PC-3 (cell line): ENCODE results near the gene SHE. TPM values are rescaled to one million over a fixed set of nuclear protein-coding genes. Genes with fewer than 3 reads are reported as not detected.
A peak's percentile ranks its signal among the peaks of the same experiment; 100 is the strongest.

Experiments
- ATAC-seq: fragments of 200-7000 bp; cut with Tn5 transposase; 2 replicates; pipeline ENCODE4 v1.9.1; 2020; ENCODE audit warnings: mild to moderate bottlenecking, moderate library complexity
- BruUV-seq: library from RNA; stranded (reverse); fragments of 400-500 nt; replicated peaks from 2 replicates; lab custom pipeline; 2021; lab: Mats Ljungman, UMichigan
- CTCF ChIA-PET: fragments of 300-600 bp; sonication (Branson Sonifier 250); formaldehyde crosslinking; loops from one replicate; lab custom pipeline; 2022; ENCODE audit warnings: antibody characterized with exemption; lab: Charles Lee
- POLR2A ChIA-PET: fragments of 300-600 bp; sonication (Branson Sonifier 250); formaldehyde crosslinking; loops from one replicate; lab custom pipeline; 2022; ENCODE audit warnings: antibody characterized with exemption; ENCODE audit not compliant: unreplicated experiment; lab: Charles Lee
- DNase-seq: peaks from one replicate; pipeline ENCODE4 v3.0.0-alpha.2; 2015
- H2AFZ ChIP-seq: fragments of 300-600 bp; sonication (generic); 2 replicates; pipeline ENCODE4 v1.6.0; 2016; ENCODE audit warnings: antibody characterized with exemption, low read length
- H3F3A ChIP-seq: fragments of 300-600 bp; sonication (generic); one replicate; pipeline ENCODE4 v1.6.0; 2017; ENCODE audit warnings: antibody characterized with exemption, low read length, control low read depth, mild to moderate bottlenecking; ENCODE audit not compliant: unreplicated experiment
- H3K27ac ChIP-seq: fragments of 300-600 bp; sonication (generic); 2 replicates; pipeline ENCODE4 v1.5.1; 2016; ENCODE audit warnings: mild to moderate bottlenecking, low read length
- H3K27me3 ChIP-seq: fragments of 300-600 bp; sonication (generic); 2 replicates; pipeline ENCODE4 v1.6.1; 2016; ENCODE audit warnings: low read length, mixed read lengths
- H3K36me3 ChIP-seq: fragments of 300-600 bp; sonication (generic); 2 replicates; pipeline ENCODE4 v1.6.1; 2016; ENCODE audit warnings: low read depth, mixed run types, low read length, mixed read lengths
- H3K4me1 ChIP-seq: fragments of 300-600 bp; sonication (generic); 2 replicates; pipeline ENCODE4 v1.5.1; 2016; ENCODE audit warnings: low read length; ENCODE audit not compliant: insufficient read depth
- H3K4me2 ChIP-seq: fragments of 300-600 bp; sonication (generic); 2 replicates; pipeline ENCODE4 v1.6.0; 2016; ENCODE audit warnings: low read length
- H3K4me3 ChIP-seq: fragments of 300-600 bp; sonication (generic); 2 replicates; pipeline ENCODE4 v1.5.1; 2016; ENCODE audit warnings: mild to moderate bottlenecking, low read length, mixed read lengths
- H3K79me2 ChIP-seq: fragments of 300-600 bp; sonication (generic); 2 replicates; pipeline ENCODE4 v1.6.1; 2017; ENCODE audit warnings: low read length, mixed read lengths
- H3K9ac ChIP-seq: fragments of 300-600 bp; sonication (generic); 2 replicates; pipeline ENCODE4 v1.6.0; 2016; ENCODE audit warnings: mild to moderate bottlenecking, low read length
- H3K9me2 ChIP-seq: fragments of 300-600 bp; sonication (generic); replicated peaks from 2 replicates; pipeline ENCODE4 v1.6.1; 2016; ENCODE audit warnings: mixed run types, low read length, mixed read lengths
- H3K9me3 ChIP-seq: fragments of 300-600 bp; sonication (generic); 2 replicates; pipeline ENCODE4 v1.6.1; 2016; ENCODE audit warnings: low read length, mixed read lengths
- H4K20me1 ChIP-seq: fragments of 300-600 bp; sonication (generic); 2 replicates; pipeline ENCODE4 v1.6.1; 2016; ENCODE audit warnings: low read length, mixed read lengths
- EZH2 ChIP-seq: fragments of 300-600 bp; sonication (generic); IDR thresholded peaks from one replicate; pipeline ENCODE4 v1.6.1; 2017; ENCODE audit warnings: antibody characterized with exemption, mild to moderate bottlenecking, low read length; ENCODE audit not compliant: unreplicated experiment
- EZH2phosphoT487 ChIP-seq: fragments of 300-600 bp; sonication (generic); IDR thresholded peaks from 2 replicates; pipeline ENCODE4 v1.6.1; 2018; ENCODE audit warnings: mild to moderate bottlenecking, antibody characterized with exemption, low read length, borderline replicate concordance
- intact Hi-C: fragments of 100-400 bp; cut with micrococcal nuclease; formaldehyde crosslinking; loops from 2 replicates; pipeline ENCODE4 v1.9.0; 2023
- total RNA-seq: library from RNA; depleted of rRNA; stranded (reverse); fragments of >200 nt; gene quantifications from 2 replicates; pipeline ENCODE4 v1.2.3, GENCODE V29; 2014
- TF ChIP-seq, protein P1 (sequence below): fragments of 300-600 bp; sonication (generic); conservative IDR thresholded peaks from 2 replicates; pipeline ENCODE4 v1.5.1; 2017; ENCODE audit warnings: antibody characterized with exemption, low read depth, mild to moderate bottlenecking, low read length

Gene SHE
- total RNA-seq, 1 experiment from 2014 or later, result not detected

GRCh38 chr1:154433161-154433764, 68.9 kb downstream of the SHE start:
- H3K36me3 ChIP-seq, result 0 out of 2 replicates have a peak, but pooled peaks cover 3% of the 10 kb centered on the region
- H3K4me3 ChIP-seq, result no peak overlapping the region
- H3K79me2 ChIP-seq, result no peaks in the 10 kb centered on the region
- CTCF ChIA-PET, result no interaction called here
- peak; percentile 66 for ATAC-seq
- H3K4me1 ChIP-seq, result peaks cover 34% of the 10 kb centered on the region
- H3F3A ChIP-seq, result peaks cover 7% of the 10 kb centered on the region
- H3K9ac ChIP-seq, result peak overlapping the region; percentile 55
- POLR2A ChIA-PET, result no interaction called here
- peak; percentile 98 for DNase-seq
- no peaks in the 10 kb centered on the region for H3K9me2 ChIP-seq
- no peak overlapping the region for H2AFZ ChIP-seq
- H3K27me3 ChIP-seq, result no peaks in the 10 kb centered on the region
- peak overlapping the region; percentile 91 for H3K27ac ChIP-seq
- H4K20me1 ChIP-seq, result no peaks in the 10 kb centered on the region
- H3K4me2 ChIP-seq, result peak overlapping the region; percentile 61
- BruUV-seq, result no TSS peak
- no peaks in the 10 kb centered on the region for H3K9me3 ChIP-seq
- intact Hi-C loops, result no loop called here
- TF ChIP-seq EZH2phosphoT487, result no peak
- TF ChIP-seq, protein P1, sequence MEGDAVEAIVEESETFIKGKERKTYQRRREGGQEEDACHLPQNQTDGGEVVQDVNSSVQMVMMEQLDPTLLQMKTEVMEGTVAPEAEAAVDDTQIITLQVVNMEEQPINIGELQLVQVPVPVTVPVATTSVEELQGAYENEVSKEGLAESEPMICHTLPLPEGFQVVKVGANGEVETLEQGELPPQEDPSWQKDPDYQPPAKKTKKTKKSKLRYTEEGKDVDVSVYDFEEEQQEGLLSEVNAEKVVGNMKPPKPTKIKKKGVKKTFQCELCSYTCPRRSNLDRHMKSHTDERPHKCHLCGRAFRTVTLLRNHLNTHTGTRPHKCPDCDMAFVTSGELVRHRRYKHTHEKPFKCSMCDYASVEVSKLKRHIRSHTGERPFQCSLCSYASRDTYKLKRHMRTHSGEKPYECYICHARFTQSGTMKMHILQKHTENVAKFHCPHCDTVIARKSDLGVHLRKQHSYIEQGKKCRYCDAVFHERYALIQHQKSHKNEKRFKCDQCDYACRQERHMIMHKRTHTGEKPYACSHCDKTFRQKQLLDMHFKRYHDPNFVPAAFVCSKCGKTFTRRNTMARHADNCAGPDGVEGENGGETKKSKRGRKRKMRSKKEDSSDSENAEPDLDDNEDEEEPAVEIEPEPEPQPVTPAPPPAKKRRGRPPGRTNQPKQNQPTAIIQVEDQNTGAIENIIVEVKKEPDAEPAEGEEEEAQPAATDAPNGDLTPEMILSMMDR, result no peak
- no peak for TF ChIP-seq EZH2

DNA sequence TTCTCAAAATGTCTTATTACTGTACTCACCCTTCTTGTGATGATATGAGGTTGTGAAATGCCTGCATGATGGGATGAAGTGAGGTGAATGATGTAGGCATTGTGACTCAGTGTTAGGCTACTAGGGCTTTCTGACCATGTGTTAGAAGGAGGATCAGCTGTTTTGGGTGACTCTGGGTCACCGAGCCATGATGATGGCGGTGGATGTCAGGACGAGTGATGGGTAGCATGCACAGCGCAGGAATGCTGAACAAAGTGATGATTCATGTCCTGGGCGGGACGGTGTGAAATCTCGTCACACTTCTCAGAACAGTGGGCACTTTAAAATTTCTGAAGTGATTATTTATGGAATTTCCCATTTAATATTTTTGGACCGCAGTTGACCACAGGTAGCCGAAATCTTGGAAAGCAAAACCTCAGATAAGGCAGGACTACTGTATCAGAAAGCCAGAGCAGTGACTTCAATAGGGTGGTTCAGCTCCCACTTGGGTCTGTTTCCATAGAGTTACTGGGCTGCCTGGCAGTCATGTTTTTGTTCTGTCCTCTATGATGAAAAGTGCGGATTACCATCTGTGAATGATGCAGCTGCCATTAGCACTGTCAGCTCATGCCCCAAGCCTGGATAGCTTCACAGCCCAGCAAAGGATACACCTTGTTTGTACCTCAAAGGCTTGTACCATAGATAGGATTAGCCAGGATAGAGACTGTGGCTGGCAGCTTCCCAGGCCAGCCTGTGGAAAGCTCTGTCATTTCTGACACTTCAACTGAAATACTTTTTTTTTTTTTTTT, 70.4 kb downstream of the SHE start:
- H3K79me2 ChIP-seq, result no peaks in the 10 kb centered on the region
- no peak overlapping the region for H2AFZ ChIP-seq
- ATAC-seq (peak; percentile 74), DNase-seq (peak; percentile 87)
- POLR2A ChIA-PET, result interaction anchor here (0.6 kb wide), 1 partner anchor 82 kb away, joined by 9 read pairs; no protein-coding TSS in a partner anchor
- peak overlapping the region; percentile 19; the same call in 1 of the 2 replicates for H3K9ac ChIP-seq
- H3K27ac ChIP-seq, result peak overlapping the region; percentile 91
- TF ChIP-seq, protein P1, result no peak
- TF ChIP-seq EZH2, result no peak
- intact Hi-C loops, result loop anchor here (1.0 kb wide), 1 partner anchor 12 kb away; no protein-coding TSS in a partner anchor
- no peaks in the 10 kb centered on the region for H3K9me3 ChIP-seq
- peaks cover 34% of the 10 kb centered on the region for H3K4me1 ChIP-seq
- H3K4me3 ChIP-seq, result no peak overlapping the region
- H3F3A ChIP-seq, result peaks cover 7% of the 10 kb centered on the region
- no peaks in the 10 kb centered on the region for H3K27me3 ChIP-seq
- H3K4me2 ChIP-seq, result peak overlapping the region; percentile 33; the same call in 1 of the 2 replicates
- H4K20me1 ChIP-seq, result no peaks in the 10 kb centered on the region
- 0 out of 2 replicates have a peak, but pooled peaks cover 3% of the 10 kb centered on the region for H3K36me3 ChIP-seq
- CTCF ChIA-PET, result interaction anchor here (0.7 kb wide), 1 partner anchor 9 kb away, joined by 5 read pairs; no protein-coding TSS in a partner anchor
- no peaks in the 10 kb centered on the region for H3K9me2 ChIP-seq
- BruUV-seq, result TSS peak; percentile 63
